ENCODE results near the gene AP1S1.

AP1S1 gene

DNA sequence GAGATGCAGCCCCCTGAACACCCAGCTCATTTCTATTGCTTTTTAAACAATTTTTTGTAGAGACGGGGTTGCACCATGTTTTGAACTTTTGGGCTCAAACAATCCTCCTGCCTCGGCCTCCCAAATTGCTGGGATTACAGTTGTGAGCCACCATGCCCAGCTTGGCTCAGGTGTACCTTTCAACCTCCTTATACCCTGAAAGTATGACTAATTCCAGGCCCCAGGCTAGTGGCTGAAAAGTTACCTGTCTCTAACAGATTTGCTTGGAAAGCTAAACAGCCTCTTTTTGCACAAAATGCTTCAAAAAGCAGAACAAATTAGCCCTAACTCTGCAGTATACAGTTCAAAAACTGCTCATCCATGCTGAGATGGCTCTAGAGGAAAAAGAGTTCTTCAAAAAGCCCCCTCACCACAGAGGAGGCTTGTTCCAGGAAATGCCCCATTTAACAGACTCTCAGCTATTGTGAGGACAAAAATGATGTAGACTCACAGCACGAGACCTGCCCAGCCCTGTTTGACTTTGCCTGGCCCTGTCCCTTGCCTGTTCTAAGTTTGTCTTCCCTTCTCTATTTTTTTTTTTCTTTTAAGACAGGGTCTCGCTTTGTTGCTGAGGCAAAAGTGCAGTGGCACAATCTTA is 13.4 kb upstream of the AP1S1 start:
- H3K4me3 ChIP-seq (ENCODE audit: low read depth, low read length) = no peak overlapping the region
- DNase-seq (ENCODE audit: low read depth) = no peak
- TF ChIP-seq MAX (IDR thresholded peaks at IDR 0.05; ENCODE audit: low read depth, low read length) (no peak), POLR2A (IDR thresholded peaks at IDR 0.05; ENCODE audit: extremely low read depth, insufficient read length) (no peak), MYC (IDR thresholded peaks at IDR 0.05; ENCODE audit: low read depth, low read length) (no peak)
- TF ChIP-seq, protein P1, sequence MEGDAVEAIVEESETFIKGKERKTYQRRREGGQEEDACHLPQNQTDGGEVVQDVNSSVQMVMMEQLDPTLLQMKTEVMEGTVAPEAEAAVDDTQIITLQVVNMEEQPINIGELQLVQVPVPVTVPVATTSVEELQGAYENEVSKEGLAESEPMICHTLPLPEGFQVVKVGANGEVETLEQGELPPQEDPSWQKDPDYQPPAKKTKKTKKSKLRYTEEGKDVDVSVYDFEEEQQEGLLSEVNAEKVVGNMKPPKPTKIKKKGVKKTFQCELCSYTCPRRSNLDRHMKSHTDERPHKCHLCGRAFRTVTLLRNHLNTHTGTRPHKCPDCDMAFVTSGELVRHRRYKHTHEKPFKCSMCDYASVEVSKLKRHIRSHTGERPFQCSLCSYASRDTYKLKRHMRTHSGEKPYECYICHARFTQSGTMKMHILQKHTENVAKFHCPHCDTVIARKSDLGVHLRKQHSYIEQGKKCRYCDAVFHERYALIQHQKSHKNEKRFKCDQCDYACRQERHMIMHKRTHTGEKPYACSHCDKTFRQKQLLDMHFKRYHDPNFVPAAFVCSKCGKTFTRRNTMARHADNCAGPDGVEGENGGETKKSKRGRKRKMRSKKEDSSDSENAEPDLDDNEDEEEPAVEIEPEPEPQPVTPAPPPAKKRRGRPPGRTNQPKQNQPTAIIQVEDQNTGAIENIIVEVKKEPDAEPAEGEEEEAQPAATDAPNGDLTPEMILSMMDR (IDR thresholded peaks at IDR 0.05; ENCODE audit: low read depth, low read length) = no peak

DNA sequence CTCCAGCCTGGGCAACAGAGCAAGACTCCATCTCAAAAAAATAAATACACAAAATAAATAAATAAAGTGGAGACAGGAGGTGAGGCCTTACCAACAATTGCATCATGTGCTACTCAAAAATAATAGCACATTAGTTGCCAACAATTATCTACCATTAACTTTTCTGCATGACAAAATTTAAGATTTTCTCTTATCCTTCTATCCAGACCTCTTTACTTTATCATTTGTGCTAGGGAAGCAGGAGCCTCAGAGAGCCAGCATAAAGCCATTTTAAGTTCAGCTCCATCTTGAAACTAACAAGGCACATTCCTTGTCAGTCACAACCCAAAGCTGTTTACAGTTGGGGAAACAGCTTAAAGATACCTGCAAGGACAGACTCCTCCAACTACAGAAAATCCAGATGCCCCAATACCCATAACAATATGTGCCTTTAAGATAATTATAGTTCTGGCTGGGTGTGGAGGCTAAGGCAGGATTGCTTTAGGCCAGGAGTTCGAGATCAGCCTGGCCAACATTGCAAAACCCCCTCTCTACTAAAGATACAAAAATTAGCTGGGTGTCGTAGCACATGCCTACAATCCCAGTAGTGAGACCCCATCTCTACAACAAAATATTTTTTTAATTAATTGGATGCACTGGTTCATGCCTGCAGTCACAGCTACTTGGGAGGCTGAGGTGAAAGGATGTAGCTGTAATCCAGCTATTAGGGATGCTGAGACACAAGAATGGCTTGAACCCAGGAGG is 2.2 kb upstream of the AP1S1 start:
- DNase-seq (ENCODE audit: low read depth) = no peak
- no peak overlapping the region for H3K4me3 ChIP-seq (ENCODE audit: low read depth, low read length)
- TF ChIP-seq MAX (IDR thresholded peaks at IDR 0.05; ENCODE audit: low read depth, low read length) = no peak
- no peak for TF ChIP-seq MYC (IDR thresholded peaks at IDR 0.05; ENCODE audit: low read depth, low read length)
- TF ChIP-seq POLR2A (IDR thresholded peaks at IDR 0.05; ENCODE audit: extremely low read depth, insufficient read length) = no peak
- TF ChIP-seq, protein P1 (IDR thresholded peaks at IDR 0.05; ENCODE audit: low read depth, low read length) = no peak

DNA sequence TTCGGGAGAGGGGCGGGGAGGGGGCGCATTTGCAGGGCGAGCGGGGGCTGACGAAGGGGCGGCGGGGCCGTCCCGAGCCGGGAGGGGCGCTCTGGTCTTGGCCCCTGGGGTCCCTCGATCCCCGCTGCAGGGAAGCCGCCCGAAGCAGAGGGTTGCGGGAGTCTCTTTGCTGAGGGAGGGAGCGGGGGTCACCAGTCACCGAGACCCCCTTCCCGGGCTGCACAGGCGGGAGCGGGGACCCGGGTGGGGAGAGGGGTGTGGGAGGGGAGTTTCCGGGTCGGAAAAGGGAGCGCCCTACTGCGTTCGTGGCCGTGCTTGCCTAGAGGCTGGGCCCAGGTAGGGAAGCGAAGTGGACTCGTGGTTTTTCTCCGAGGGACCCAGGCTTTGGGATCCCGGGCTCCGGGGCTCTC is 422 bp downstream of the AP1S1 start:
- TF ChIP-seq MYC (IDR thresholded peaks at IDR 0.05; ENCODE audit: low read depth, low read length) = no peak
- TF ChIP-seq, protein P1 (IDR thresholded peaks at IDR 0.05; ENCODE audit: low read depth, low read length) = no peak
- no peak for TF ChIP-seq POLR2A (IDR thresholded peaks at IDR 0.05; ENCODE audit: extremely low read depth, insufficient read length)
- TF ChIP-seq MAX (IDR thresholded peaks at IDR 0.05; ENCODE audit: low read depth, low read length) = no peak
- DNase-seq (ENCODE audit: low read depth) = no peak
- peak overlapping the region; percentile 69 for H3K4me3 ChIP-seq (ENCODE audit: low read depth, low read length)

DNA sequence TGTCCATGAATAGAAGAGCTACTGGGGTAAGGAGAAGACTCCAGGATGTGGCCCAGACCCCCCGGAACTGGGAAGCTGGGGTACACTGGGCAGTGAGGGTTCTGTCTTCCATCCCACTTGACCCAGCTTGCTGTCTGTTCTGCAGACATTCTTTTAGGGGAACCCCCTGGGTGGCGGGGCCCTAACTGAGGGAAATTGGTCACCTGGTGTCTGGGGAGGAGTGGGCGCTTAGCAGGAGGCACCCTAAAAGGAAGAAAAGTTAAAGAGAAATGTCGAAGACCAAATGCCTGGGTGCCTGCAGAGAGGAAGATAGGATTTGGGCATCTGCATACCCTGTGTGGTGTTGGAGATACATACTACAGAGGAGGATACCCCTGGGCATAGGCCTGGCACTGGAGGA is 1.0 kb downstream of the AP1S1 start:
- DNase-seq (ENCODE audit: low read depth) = no peak
- H3K4me3 ChIP-seq (ENCODE audit: low read depth, low read length) = peak overlapping the region; percentile 69
- no peak for TF ChIP-seq MAX (IDR thresholded peaks at IDR 0.05; ENCODE audit: low read depth, low read length)
- TF ChIP-seq, protein P1 (IDR thresholded peaks at IDR 0.05; ENCODE audit: low read depth, low read length) = no peak
- TF ChIP-seq POLR2A (IDR thresholded peaks at IDR 0.05; ENCODE audit: extremely low read depth, insufficient read length) = no peak
- no peak for TF ChIP-seq MYC (IDR thresholded peaks at IDR 0.05; ENCODE audit: low read depth, low read length)

DNA sequence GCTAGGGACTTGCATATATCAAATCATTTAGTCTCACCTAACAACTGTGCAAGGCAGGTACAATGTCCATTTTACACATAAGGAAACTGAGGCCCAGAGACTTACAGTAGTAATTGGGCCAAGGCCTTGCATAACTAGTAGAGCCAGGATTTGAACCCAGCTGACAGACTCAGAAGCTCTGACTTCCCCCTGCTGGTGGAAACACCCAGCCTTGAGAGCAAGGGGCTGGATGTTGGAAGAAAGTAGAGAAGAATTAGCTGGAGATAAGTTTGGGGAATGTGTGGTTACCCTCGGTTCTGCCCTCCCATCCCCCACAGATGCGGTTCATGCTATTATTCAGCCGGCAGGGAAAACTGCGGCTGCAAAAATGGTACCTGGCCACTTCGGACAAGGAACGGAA is 2.0 kb downstream of the AP1S1 start:
- no peak for DNase-seq (ENCODE audit: low read depth)
- no peak for TF ChIP-seq MYC (IDR thresholded peaks at IDR 0.05; ENCODE audit: low read depth, low read length)
- TF ChIP-seq, protein P1 (IDR thresholded peaks at IDR 0.05; ENCODE audit: low read depth, low read length) = peak; percentile 28
- TF ChIP-seq POLR2A (IDR thresholded peaks at IDR 0.05; ENCODE audit: extremely low read depth, insufficient read length) = no peak
- no peak for TF ChIP-seq MAX (IDR thresholded peaks at IDR 0.05; ENCODE audit: low read depth, low read length)
- no peak overlapping the region for H3K4me3 ChIP-seq (ENCODE audit: low read depth, low read length)

All from NB4 (cell line).